Measurements from ENCODE around the gene PROSER2. TPM values are rescaled to one million over a fixed set of nuclear protein-coding genes. Genes with fewer than 3 reads are reported as not detected.

The PROSER2 gene
- total RNA-seq, 1 donor from 2014 or later: not detected

DNA sequence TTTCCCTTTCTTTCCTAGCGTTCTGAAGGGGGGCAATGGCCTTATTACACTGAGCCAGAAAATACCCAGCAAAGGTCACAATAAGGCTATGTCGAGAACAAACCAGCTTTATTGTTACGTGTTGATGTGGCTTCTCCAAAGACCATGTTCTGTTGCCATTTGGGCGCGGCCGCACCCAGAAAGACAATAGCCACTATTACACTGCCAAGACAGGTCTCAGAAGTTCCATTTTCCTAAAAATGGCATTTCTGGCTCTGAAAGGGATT, 77.8 kb downstream of the PROSER2 start:
- intact Hi-C loops (cut with micrococcal nuclease): no loop called here

DNA sequence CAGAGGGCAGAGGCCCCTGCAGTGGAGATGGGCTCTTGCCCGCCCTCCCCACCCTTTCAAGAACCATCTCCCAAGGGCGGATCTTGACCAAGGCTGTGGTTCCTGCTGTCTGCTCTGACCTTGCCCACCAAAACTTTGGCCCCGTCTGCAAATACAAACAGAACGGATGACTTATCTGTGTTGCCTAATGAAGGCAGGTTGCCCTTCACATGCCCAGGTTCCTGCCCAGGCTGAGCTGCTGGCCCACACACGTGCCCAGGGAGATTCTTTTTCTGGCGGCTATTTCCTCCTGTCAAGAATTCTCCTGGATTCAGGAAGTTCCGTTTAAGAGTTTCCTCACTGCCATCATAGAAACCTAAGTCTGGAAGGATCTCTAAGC, 78.3 kb downstream of the PROSER2 start:
- intact Hi-C loops (cut with micrococcal nuclease): no loop called here

DNA sequence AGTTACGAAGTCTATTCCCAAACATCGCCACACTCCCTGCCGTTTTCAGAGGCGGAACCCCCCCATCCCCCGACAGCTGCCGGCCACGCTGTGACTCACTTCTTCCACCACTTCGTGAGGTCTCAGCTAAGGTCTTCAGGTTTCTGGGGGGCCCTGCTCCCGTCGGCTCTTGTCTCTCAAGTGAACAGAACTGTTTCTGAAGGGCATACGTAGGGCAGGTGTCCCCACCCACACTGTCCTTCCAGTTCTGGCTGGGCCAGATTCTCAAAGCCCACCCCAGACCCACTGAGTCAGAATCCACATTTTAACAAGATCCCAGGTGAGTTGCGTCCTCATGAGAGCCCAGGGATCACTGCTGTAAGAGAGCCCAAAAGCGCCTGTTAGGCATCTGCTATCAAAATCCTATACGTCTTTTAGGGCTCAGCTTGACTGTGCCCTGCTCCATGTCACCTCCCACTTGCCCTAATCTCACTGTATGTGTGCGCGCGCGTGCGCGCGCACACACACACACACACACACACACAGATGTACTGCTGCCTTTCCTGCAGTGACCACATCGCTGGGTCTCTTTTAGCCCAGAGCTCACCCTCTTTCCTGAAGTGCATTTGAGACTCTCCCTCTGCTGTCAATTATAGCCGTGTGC, 78.8 kb downstream of the PROSER2 start:
- intact Hi-C loops (cut with micrococcal nuclease): no loop called here

DNA sequence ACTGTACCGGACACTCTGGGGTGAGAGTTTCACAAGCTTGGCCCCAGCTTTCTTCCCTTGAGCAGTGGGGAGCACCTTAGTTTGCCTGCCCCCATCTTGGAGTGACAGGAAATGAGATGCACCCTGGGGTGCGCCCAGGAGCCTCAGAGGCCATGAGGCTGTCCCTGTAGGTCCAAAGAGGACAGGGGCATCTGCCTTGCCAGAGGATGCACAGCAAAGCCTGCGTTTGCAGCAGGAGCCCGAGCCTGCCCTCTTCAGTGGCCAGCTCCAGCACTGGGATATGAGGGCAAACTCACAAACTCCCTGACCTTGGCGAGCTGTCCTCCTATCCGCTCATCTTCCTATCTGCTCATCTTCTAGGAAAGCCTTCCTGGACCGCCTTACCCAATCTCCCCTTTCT, 79.5 kb downstream of the PROSER2 start:
- intact Hi-C loops (cut with micrococcal nuclease): no loop called here

DNA sequence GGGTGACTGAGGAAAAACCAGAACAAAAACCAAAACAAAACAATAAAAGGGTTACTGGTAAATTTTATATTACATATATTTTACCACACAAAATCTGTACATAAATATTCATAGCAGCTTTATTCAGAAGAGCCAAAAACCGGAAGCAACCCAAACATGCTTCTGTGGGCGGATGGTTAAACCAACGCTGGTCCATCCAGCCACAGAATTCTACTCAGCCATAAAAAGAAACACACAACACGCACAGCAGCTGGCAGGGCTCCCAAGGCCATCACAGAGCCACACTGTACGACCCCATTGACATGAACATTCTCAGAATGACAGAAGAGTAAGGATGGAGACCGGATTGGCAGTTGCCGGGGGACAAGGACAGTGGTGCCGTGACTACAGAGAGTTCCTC, 83.6 kb downstream of the PROSER2 start:
- intact Hi-C loops (cut with micrococcal nuclease): no loop called here

DNA sequence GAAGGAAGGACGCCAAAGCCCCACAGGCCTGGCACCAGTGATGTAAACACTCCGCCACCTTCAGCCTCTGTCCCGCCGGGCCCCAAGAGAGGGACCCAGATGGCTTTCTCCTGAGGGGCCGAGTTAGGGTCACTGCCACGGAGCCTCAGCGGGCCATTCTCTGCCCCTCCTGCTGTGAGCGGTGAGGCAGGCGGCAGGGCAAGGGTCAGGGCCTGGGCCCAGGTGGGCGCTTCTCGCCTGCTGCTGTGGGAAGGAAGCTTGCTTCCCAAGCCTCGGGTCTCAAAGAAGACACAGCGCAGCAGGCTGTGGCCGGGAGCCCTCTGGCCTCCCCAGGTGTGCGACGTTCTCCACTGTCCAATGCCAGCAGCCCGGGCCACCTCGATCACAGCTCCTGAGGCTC, 84.8 kb downstream of the PROSER2 start:
- intact Hi-C loops (cut with micrococcal nuclease): no loop called here

DNA sequence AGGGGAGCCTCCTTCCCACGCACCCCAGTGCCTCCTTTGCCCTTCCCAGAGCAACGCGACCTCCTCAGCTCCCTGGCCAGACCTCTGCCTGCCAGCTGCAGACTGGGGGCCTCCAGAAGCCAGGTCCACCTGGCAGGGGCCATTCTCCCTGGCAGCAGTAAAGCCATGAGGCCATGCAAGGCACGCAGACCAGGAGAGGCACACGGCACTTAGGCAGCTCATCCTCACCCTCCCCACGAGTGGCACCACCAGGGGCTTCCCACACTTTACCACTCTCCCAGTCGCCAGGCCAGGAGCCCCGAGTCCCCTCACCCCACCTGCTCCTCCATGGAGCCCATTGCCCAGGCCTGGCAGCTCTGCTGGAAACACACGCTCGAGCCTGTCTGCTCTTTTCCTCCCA, 85.4 kb downstream of the PROSER2 start:
- intact Hi-C loops (cut with micrococcal nuclease): no loop called here

DNA sequence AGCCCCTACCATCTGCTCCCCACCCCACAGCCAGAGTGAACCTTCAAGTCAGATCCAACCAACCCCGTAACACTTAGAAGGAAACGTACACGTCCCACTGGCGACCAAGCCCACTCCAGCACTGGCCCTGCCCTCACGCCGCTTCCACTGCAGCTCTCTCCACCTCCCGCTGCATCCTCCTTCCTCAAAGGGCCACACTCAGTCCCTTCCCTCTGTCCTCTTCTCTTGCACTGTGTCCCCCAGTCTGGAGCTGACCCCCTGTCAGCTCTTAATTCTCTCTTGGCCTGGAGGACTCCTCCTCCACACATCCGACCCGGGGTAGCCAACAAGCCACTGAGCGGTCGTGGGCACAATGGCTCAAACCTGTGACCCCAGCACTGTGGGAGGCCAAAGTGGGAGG, 85.8 kb downstream of the PROSER2 start:
- intact Hi-C loops (cut with micrococcal nuclease): no loop called here

DNA sequence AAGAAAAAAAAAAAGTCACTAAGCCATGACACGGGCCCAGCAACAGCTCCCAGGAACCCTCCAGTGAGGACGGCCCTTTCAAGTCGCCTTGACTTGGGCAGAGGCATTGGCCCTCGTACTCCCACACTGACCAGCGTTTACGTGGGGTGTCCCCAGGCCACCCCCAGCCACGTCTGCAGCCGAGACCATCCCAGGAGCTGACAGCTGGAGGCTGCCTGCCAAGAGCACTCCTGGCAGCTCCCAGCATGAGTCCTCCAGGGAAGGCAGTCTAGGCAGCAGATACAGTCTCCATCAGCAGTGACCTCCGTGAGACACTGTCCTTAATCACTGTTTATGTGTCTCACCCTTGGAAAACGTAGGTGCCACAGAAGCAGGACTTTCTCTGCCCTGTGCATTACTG, 86.5 kb downstream of the PROSER2 start:
- intact Hi-C loops (cut with micrococcal nuclease): no loop called here

DNA sequence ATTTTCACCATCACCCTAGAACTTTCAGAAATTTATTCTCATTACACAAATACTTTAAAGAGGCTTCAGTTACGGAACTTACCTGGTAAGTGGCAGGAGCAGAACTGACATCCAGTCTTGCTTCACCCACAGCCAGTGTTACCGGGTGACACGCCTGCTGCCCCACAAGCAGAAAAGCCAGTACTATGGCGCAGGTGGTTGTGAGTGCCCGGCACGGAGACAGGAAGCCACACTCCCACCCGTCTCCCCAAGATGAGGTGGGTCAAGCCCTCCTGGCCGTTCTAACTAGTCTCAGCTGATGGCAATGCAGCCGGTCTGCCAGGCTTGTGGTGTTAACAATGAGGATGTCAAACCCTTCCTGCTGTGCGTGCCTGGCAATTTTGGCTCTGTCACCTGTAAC, 86.9 kb downstream of the PROSER2 start:
- intact Hi-C loops (cut with micrococcal nuclease): no loop called here

DNA sequence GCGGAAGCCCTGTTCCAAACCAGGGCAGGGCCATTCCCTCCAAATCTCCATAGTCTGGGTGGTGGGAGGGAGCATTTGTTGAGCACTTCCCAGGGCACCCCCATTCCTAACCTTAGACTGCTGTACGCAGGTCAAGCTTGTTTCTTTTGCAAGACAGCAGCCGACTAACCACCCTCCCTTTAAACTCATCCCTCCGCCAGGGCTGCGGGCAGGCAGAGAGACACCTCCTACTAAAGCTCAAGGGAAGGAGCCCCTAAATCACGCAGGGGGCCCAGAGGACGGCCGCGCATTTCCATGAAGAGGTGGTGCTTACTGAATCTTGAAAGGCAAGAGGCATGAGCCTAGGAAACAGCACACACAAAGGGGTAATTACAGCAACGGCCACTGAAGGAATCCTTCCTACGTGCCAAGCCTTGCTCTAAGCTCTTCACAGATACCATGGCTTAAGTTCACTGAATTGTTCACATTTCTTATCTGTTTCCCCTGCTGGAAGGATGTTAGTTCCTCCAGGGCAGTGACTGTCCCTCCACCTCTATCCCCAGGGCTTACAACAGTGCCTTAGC, 90.0 kb downstream of the PROSER2 start:
- intact Hi-C loops (cut with micrococcal nuclease): no loop called here

DNA sequence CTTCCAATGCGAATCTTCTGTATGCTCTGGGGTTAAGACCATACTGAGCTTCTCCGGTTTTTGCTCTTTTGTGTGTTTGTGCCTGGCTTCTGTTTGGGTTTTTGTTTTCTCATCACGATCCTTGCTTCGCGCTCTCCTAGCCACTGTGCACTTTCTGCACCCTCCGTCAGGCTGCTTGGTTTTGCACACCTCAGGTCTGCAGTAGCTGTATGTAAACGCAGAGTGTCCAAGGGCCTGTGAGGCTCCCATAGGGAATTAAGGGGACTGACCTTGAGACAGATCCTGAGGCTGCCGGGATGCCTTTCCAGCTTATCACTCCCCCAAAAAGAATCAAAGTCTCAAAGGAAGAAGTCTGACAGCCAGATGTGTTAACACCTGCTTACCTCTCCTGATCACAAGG, 95.2 kb downstream of the PROSER2 start:
- intact Hi-C loops (cut with micrococcal nuclease): loop anchor here (5.0 kb wide), 1 partner anchor 56 kb away; no protein-coding TSS in a partner anchor

DNA sequence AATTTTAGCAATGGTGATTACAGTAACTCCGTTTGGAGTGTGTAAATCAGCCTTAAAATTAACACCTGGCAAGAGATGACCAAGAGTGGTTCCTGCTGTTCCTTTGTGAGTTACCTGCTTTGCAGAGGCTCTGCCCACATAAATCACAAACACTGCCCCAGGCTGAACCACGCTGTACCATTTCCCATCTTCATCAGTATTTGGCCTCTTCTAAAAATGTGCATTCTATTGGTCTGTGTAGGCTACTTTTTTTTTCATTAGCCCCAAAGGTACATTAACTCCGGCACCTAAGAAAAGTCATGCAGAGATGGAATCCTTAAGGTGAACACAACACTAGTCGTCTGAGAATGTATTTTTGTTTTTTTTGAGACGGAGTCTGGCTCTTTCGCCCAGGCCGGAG, 96.1 kb downstream of the PROSER2 start:
- intact Hi-C loops (cut with micrococcal nuclease): loop anchor here (5.0 kb wide), 1 partner anchor 57 kb away; no protein-coding TSS in a partner anchor

Other genes starting within 250 kb of the PROSER2 start
- 0.56 and 0.80 TPM in 2 replicates for gene USP6NL, start 211.7 kb upstream of the PROSER2 start, total RNA-seq
- gene ECHDC3, start 81.0 kb upstream of the PROSER2 start, total RNA-seq: 0.17 and 0.49 TPM in 2 replicates
- gene UPF2, start 219.5 kb downstream of the PROSER2 start, total RNA-seq: 37.1 and 38.1 TPM in 2 replicates
- gene DHTKD1, start 245.6 kb downstream of the PROSER2 start, total RNA-seq: 27.4 and 29.5 TPM in 2 replicates

All from T-helper 1 cell treated with Interleukin-12 subunit alpha and Interleukin-12 subunit beta and Interleukin-4 antibody, amounts not matched to agents 30 ng/mL and 1 ng/mL, for 36 hours (primary cell).